Activated naive CD8-positive, alpha-beta T cell (primary cell): ENCODE data around the gene PRDM16.
"Not testable (repeated sequence)": the region's sequence is repeated elsewhere in the genome, so short reads cannot be mapped to it uniquely, and the experiment has no call there.

Source experiments
- H3K27ac Mint-ChIP-seq: one replicate; pipeline ENCODE4 v1.8.0; 2021; ENCODE audit warnings: mixed read lengths
- H3K27me3 Mint-ChIP-seq: one replicate; pipeline ENCODE4 v1.8.0; 2021; ENCODE audit warnings: mixed read lengths
- H3K36me3 Mint-ChIP-seq: one replicate; pipeline ENCODE4 v1.8.0; 2021; ENCODE audit warnings: mixed read lengths
- H3K4me1 Mint-ChIP-seq: one replicate; pipeline ENCODE4 v1.8.0; 2021; ENCODE audit warnings: low read depth, mixed read lengths
- H3K4me3 Mint-ChIP-seq: one replicate; pipeline ENCODE4 v1.8.0; 2021; ENCODE audit warnings: mild to moderate bottlenecking, mixed read lengths
- H3K9me3 Mint-ChIP-seq: one replicate; pipeline ENCODE4 v1.8.0; 2021; ENCODE audit warnings: low read depth, mixed read lengths

Gene PRDM16

GRCh38 chr1:3087049-3087448 lies 18.0 kb downstream of the PRDM16 start:
- H3K27me3 Mint-ChIP-seq: no peaks in the 10 kb centered on the region
- no peak overlapping the region for H3K27ac Mint-ChIP-seq
- no peaks in the 10 kb centered on the region for H3K9me3 Mint-ChIP-seq
- H3K4me3 Mint-ChIP-seq: no peak overlapping the region
- no peaks in the 10 kb centered on the region for H3K4me1 Mint-ChIP-seq
- no peaks in the 10 kb centered on the region for H3K36me3 Mint-ChIP-seq

DNA sequence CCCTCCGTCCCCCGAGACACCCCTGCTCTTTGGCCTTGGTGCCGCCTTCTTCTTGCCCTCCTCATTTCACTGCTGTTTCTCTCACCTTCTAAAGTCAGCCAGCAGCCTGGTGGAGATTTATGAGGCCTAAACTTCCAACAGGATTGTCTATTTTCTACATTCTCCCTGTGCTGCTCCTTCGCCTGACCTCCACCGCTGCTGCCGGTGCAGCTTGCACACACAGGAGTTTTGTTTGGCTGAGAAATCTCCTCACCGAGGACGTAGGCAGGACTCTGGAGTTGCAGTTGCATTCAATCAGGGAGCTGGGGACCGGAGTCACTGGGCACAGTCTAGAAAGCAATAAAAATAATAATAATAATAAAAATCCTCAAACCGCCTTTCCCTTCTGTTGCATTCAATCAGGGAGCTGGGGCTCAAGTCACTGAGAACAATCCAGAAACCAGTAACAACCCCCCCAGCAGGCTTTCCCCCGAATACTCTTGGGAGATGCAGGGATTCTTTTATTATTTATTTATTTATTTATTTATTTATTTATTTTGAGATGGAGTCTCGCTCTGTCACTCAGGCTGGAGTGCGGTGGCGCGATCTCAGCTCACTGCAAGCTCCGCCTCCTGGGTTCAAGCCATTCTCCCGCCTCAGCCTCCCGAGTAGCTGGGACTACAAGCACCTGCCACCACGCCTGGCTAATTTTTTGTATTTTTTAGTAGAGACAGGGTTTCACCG lies 19.1 kb downstream of the PRDM16 start:
- not testable (repeated sequence) for H3K36me3 Mint-ChIP-seq, H3K4me1 Mint-ChIP-seq, H3K27ac Mint-ChIP-seq, H3K4me3 Mint-ChIP-seq, H3K9me3 Mint-ChIP-seq, H3K27me3 Mint-ChIP-seq

GRCh38 chr1:3089490-3089889 lies 20.5 kb downstream of the PRDM16 start:
- no peak overlapping the region for H3K4me3 Mint-ChIP-seq
- no peaks in the 10 kb centered on the region for H3K36me3 Mint-ChIP-seq
- H3K27me3 Mint-ChIP-seq: no peaks in the 10 kb centered on the region

DNA sequence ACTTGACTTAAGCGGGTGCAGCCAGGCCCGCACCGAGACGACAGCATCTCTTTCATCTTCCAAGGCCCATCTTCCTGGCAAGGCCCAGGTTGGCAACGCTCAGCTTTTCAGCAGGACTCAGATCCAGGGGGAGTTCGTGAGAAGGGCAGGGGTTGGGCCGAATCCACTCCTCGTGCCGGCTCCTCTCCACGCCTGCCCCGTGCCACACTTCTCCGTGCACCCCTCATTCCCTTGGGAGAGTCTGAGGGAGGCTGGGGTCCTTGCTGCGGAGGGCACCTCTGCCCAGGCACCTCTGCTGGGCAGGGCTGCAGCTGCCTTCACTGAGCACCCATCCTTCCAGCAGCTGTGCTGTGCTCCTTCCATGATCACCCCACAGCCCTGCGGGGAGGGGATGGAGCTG lies 22.3 kb downstream of the PRDM16 start:
- H3K27ac Mint-ChIP-seq: no peak overlapping the region
- no peaks in the 10 kb centered on the region for H3K36me3 Mint-ChIP-seq
- no peak overlapping the region for H3K4me3 Mint-ChIP-seq
- no peaks in the 10 kb centered on the region for H3K27me3 Mint-ChIP-seq
- no peaks in the 10 kb centered on the region for H3K9me3 Mint-ChIP-seq
- H3K4me1 Mint-ChIP-seq: no peaks in the 10 kb centered on the region

More at GRCh38 chr1:3089490-3089889, 20.5 kb downstream of the PRDM16 start:
- no peak overlapping the region for H3K27ac Mint-ChIP-seq
- no peaks in the 10 kb centered on the region for H3K9me3 Mint-ChIP-seq
- H3K4me1 Mint-ChIP-seq: no peaks in the 10 kb centered on the region

DNA sequence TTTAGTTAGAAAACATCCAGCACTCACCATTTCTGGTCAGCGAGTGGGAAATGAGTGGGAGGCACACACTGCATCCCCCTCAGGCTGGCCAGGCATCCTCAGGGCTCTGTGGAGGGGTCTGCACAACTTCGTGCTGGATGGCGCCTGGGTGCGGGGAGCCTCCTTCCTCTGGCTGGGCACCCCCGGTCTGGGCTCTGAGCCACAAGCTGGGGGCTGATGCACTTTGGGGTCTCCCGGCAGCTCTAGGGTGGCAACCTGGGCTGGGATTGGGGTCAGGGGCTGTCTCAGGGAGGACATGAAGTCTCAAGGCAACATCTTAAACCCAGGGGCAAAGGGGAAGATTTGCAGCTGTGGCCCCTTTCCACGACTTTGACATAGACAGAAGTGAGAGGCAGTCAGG lies 23.5 kb downstream of the PRDM16 start:
- no peaks in the 10 kb centered on the region for H3K27me3 Mint-ChIP-seq
- no peaks in the 10 kb centered on the region for H3K36me3 Mint-ChIP-seq
- no peak overlapping the region for H3K27ac Mint-ChIP-seq
- H3K9me3 Mint-ChIP-seq: no peaks in the 10 kb centered on the region
- H3K4me3 Mint-ChIP-seq: no peak overlapping the region
- H3K4me1 Mint-ChIP-seq: no peaks in the 10 kb centered on the region

- no peak overlapping the region for H3K4me3 Mint-ChIP-seq
- H3K4me1 Mint-ChIP-seq: no peaks in the 10 kb centered on the region
- no peaks in the 10 kb centered on the region for H3K27me3 Mint-ChIP-seq
- no peaks in the 10 kb centered on the region for H3K36me3 Mint-ChIP-seq
- no peaks in the 10 kb centered on the region for H3K9me3 Mint-ChIP-seq
- H3K27ac Mint-ChIP-seq: no peak overlapping the region
Measured at GRCh38 chr1:3093898-3094626, 25.1 kb downstream of the PRDM16 start.

DNA sequence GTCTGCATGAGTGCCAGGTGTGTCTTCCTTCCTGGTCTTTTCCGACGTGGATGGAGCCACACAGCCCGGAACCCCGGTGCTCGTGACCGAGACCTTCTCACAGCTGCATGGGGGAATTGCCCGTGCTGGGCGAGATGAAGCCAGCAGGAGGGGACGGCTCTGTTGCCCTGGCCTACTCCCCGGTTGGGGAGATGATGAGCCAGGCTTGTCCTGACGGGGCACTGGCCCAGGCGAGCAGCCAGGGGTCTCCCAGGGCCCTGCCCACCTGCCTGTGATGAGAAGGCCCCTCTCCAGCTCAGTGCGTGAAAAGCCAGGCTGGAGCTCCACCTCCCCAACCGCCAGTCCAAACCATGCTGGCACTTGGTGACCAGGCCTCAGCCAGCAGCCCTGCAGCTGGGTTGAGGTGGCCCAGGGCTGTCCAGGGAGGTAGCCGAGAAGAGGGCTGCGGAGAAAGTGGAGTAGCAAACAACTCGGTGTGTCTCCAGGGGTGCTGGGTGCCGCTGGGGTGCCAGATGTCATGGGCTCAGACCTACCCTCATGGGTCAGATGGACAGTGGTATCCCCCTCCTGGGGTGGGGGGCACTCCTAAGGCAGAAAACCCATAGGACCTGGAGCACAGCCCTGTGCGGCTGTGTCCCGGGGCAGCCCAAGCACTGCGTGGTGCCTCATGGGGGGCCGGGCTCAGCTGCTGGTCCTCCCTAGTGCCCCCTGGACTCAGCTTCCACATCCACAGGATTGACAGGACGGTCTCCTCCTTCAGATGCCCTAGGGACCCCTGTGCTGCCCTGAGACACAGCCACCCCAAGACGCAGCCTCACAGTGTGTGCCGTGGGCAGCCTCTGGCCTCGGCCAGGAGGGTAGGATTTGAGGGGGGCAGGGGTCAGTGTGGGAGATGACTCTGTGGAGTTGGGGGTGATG lies 26.1 kb downstream of the PRDM16 start:
- no peaks in the 10 kb centered on the region for H3K27me3 Mint-ChIP-seq
- no peaks in the 10 kb centered on the region for H3K36me3 Mint-ChIP-seq
- no peaks in the 10 kb centered on the region for H3K4me1 Mint-ChIP-seq

GRCh38 chr1:3096345-3096744 lies 27.3 kb downstream of the PRDM16 start:
- Mint-ChIP-seq H3K9me3 (no peaks in the 10 kb centered on the region), H3K27ac (no peak overlapping the region), H3K27me3 (no peaks in the 10 kb centered on the region), H3K4me3 (no peak overlapping the region), H3K4me1 (no peaks in the 10 kb centered on the region), H3K36me3 (no peaks in the 10 kb centered on the region)

More for the DNA sequence above, 26.1 kb downstream of the PRDM16 start:
- H3K27ac Mint-ChIP-seq: no peak overlapping the region
- H3K4me3 Mint-ChIP-seq: no peak overlapping the region
- no peaks in the 10 kb centered on the region for H3K9me3 Mint-ChIP-seq

DNA sequence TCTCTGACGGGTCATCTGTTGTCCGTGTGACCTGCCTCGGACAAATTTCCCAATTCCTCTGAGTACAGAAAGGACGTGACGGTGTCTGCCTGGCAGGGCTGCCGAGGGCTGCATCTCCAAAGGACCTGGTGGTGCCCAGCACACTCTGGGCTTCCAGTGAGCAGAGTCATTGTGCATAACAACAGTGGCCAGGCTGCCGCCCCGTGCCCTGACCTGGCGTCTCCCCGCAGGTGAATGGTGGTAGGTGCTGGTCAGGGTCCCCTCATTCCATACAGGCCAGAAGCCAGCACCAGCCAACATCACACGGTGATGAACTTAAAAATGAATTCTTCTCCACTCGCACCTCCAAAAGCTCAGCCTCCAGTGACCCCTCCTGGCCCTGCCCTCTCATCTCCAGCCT lies 28.2 kb downstream of the PRDM16 start:
- no peaks in the 10 kb centered on the region for H3K9me3 Mint-ChIP-seq
- no peaks in the 10 kb centered on the region for H3K36me3 Mint-ChIP-seq
- no peaks in the 10 kb centered on the region for H3K27me3 Mint-ChIP-seq
- H3K4me3 Mint-ChIP-seq: no peak overlapping the region
- no peaks in the 10 kb centered on the region for H3K4me1 Mint-ChIP-seq
- no peak overlapping the region for H3K27ac Mint-ChIP-seq

GRCh38 chr1:3097861-3098260 lies 28.9 kb downstream of the PRDM16 start:
- H3K9me3 Mint-ChIP-seq: no peaks in the 10 kb centered on the region
- no peaks in the 10 kb centered on the region for H3K4me1 Mint-ChIP-seq
- no peak overlapping the region for H3K4me3 Mint-ChIP-seq
- H3K27ac Mint-ChIP-seq: no peak overlapping the region
- no peaks in the 10 kb centered on the region for H3K36me3 Mint-ChIP-seq
- no peaks in the 10 kb centered on the region for H3K27me3 Mint-ChIP-seq

DNA sequence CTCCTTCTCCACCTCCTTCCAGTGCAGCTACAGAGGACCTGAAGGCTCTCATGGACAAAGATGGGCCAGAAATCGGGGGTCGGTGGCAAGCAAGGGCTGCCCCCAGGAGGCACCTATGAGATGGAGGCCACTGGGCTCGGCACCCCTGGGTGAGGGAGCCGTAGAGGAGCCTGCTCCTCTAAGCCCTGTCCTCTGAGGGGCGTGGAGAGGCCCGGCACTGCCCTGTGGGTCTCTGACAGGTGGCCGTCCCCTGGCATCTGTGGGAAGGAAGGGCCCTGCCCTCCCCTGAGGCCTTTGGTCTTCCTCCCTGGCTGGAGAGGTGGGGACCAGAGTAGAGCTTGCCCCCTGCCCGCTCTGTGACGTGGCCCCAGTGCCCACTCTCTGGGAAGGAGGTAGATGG lies 30.9 kb downstream of the PRDM16 start:
- H3K9me3 Mint-ChIP-seq: no peaks in the 10 kb centered on the region
- H3K36me3 Mint-ChIP-seq: no peaks in the 10 kb centered on the region
- H3K27me3 Mint-ChIP-seq: no peaks in the 10 kb centered on the region
- H3K27ac Mint-ChIP-seq: no peak overlapping the region
- H3K4me3 Mint-ChIP-seq: no peak overlapping the region
- H3K4me1 Mint-ChIP-seq: no peaks in the 10 kb centered on the region

DNA sequence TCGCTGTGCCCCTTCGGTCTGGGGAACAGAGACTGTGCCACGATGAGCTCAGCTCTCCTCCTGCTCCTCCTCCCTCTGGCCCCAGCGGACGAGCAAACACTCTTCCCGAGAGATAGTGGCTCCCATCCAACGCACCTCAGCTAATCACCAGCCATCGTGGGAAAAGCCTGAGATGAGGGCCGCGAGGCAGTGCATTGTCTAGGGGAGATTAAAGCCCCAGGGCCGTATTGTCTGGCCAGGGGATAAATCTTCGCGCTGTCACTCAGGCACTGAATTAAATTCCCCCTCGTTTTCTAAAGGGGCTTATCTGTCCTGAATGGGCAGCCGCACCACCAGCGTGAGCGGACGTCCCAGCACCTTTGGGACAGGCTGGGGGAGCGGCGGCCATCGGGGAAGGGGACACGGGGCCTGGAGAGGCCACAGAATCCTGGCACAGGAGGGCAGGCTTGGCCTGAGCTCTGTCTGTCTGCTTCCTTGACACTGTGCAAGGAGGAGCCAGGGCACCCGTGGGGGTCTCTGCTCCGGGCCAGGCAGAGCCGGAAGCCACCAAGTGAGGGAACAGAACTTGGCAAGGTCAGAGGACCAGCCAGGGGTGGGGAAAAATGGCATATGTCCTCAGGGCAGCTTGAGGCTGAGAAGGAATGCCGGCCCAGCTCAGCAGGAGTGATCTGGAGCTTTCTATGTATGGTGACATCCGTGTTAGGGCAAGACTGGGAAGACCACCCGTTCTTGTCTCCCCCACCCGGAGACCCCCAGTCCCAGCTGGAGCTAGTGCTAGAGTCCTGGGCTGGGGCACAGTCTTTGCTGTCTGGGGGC lies 32.3 kb downstream of the PRDM16 start:
- H3K36me3 Mint-ChIP-seq: no peaks in the 10 kb centered on the region
- H3K27ac Mint-ChIP-seq: no peak overlapping the region
- H3K9me3 Mint-ChIP-seq: no peaks in the 10 kb centered on the region
- H3K4me3 Mint-ChIP-seq: no peak overlapping the region
- no peaks in the 10 kb centered on the region for H3K27me3 Mint-ChIP-seq
- H3K4me1 Mint-ChIP-seq: no peaks in the 10 kb centered on the region

GRCh38 chr1:3102641-3103040 lies 33.6 kb downstream of the PRDM16 start:
- Mint-ChIP-seq H3K27ac (no peak overlapping the region), H3K9me3 (no peaks in the 10 kb centered on the region), H3K27me3 (no peaks in the 10 kb centered on the region), H3K4me3 (no peak overlapping the region), H3K4me1 (no peaks in the 10 kb centered on the region), H3K36me3 (no peaks in the 10 kb centered on the region)

DNA sequence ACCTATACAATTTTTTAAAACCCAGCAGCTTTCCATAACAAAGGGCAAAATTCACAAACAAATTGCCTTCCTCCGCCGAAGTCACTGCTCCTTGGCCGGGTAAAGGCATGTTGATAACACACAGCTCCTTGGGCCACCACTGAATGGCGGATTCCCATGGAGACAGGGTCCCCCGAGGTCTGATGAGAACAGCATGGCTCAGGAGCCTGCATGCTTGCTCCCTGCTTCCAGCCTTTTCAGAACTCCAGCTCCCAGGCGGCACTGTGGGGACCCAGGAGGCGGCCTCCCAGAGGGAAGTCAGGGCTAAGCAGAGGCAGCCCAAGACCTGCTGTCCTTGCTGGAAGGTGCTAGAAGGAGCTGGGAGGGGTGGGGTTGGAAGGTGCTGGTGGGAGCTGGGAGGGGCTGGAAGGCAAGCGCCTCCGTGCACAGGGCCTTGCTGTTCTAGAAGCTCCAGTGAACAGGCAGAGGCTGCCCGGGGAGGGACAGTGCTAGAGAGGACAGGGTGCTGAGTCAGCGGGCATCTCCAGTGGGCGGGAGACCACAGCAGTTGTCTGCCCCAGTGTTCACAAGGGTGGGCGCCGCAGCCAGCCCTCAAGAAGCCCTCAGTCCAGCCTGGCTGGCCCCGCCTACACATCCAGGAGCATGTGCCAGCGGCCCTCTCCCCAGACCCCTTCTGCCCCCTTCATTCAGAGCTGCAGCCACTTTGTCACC lies 35.1 kb downstream of the PRDM16 start:
- Mint-ChIP-seq H3K4me1 (no peaks in the 10 kb centered on the region), H3K9me3 (peaks cover 5% of the 10 kb centered on the region), H3K27me3 (peaks cover 2% of the 10 kb centered on the region), H3K27ac (no peak overlapping the region), H3K4me3 (no peak overlapping the region), H3K36me3 (no peaks in the 10 kb centered on the region)
